HG02571 (cell line): ENCODE results near the gene ALKAL2.

ENCODE experiments used
- ATAC-seq: cut with Tn5 transposase; IDR thresholded peaks from one replicate; pipeline ENCODE4 v1.9.1; 2021; ENCODE audit warnings: mild to moderate bottlenecking, moderate library complexity; ENCODE audit not compliant: unreplicated experiment

Gene ALKAL2

GRCh38 chr2:295090-295489, 7.2 kb upstream of the ALKAL2 start:
- no peak for ATAC-seq

- no peak for ATAC-seq
These were observed 2.3 kb upstream of the ALKAL2 start for GRCh38 chr2:290090-290722.

- ATAC-seq: no peak
These were observed 1.6 kb upstream of the ALKAL2 start for GRCh38 chr2:289362-290089.

- ATAC-seq: no peak
These were observed 969 bp upstream of the ALKAL2 start for GRCh38 chr2:288758-289361.

- no peak for ATAC-seq
These were observed 413 bp downstream of the ALKAL2 start for GRCh38 chr2:287471-287885.

GRCh38 chr2:286774-287392, 1.0 kb downstream of the ALKAL2 start:
- no peak for ATAC-seq

- ATAC-seq: no peak
These were observed 1.9 kb downstream of the ALKAL2 start for GRCh38 chr2:286035-286434.

GRCh38 chr2:285531-285930, 2.4 kb downstream of the ALKAL2 start:
- ATAC-seq: no peak

GRCh38 chr2:284896-285492, 2.9 kb downstream of the ALKAL2 start:
- ATAC-seq: no peak

GRCh38 chr2:283996-284794, 3.7 kb downstream of the ALKAL2 start:
- no peak for ATAC-seq

GRCh38 chr2:282371-283263, 5.3 kb downstream of the ALKAL2 start:
- no peak for ATAC-seq

GRCh38 chr2:281381-281780, 6.5 kb downstream of the ALKAL2 start:
- ATAC-seq: no peak

- ATAC-seq: no peak
These were observed 7.2 kb downstream of the ALKAL2 start for GRCh38 chr2:280650-281110.

- ATAC-seq: no peak
These were observed 7.8 kb downstream of the ALKAL2 start for GRCh38 chr2:279956-280649.

- ATAC-seq: no peak
These were observed 8.5 kb downstream of the ALKAL2 start for GRCh38 chr2:279366-279765.

GRCh38 chr2:278927-279320, 9.0 kb downstream of the ALKAL2 start:
- no peak for ATAC-seq

GRCh38 chr2:278312-278926, 9.5 kb downstream of the ALKAL2 start:
- no peak for ATAC-seq

- ATAC-seq: peak; percentile 93
These were observed 12.4 kb downstream of the ALKAL2 start for GRCh38 chr2:275466-275865.
